HepG2 (cell line): ENCODE measurements around the gene CACNA1G. TPM values are rescaled to one million over a fixed set of nuclear protein-coding genes. Genes with fewer than 3 reads are reported as not detected.
A peak's percentile ranks its signal among the peaks of the same experiment; 100 is the strongest.

Experiments
- ATAD3A ChIP-seq: sonication (generic); formaldehyde crosslinking; IDR thresholded peaks from 2 replicates; pipeline ENCODE4 v1.4.0; 2020; ENCODE audit warnings: missing genetic modification reagents
- ATF1 ChIP-seq: IDR thresholded peaks from 2 replicates; pipeline ENCODE4 v1.6.1; 2016; ENCODE audit warnings: mild to moderate bottlenecking, control low read depth
- ATM ChIP-seq: fragments of 450-650 bp; IDR thresholded peaks from 2 replicates; pipeline ENCODE4 v1.7.1; 2017; ENCODE audit warnings: mild to moderate bottlenecking, borderline replicate concordance
- CHD2 ChIP-seq: IDR thresholded peaks from 2 replicates; pipeline ENCODE4 v1.6.1; 2011; ENCODE audit warnings: low read depth, low read length, improper control_type of control experiment
- HIVEP1 ChIP-seq: sonication (generic); formaldehyde crosslinking; IDR thresholded peaks from 2 replicates; pipeline ENCODE4 v1.4.0; 2020; ENCODE audit warnings: mild to moderate bottlenecking, missing genetic modification reagents
- KLF13 ChIP-seq: sonication (generic); formaldehyde crosslinking; IDR thresholded peaks from 2 replicates; pipeline ENCODE4 v1.4.0; 2020; ENCODE audit warnings: mild to moderate bottlenecking, missing genetic modification reagents
- MTA3 ChIP-seq: sonication (generic); formaldehyde crosslinking; IDR thresholded peaks from 2 replicates; pipeline ENCODE4 v1.4.0; 2020; ENCODE audit warnings: missing genetic modification reagents
- RAD21 ChIP-seq: fragments of 450-650 bp; formaldehyde crosslinking; IDR thresholded peaks from 2 replicates; pipeline ENCODE4 v1.5.0; 2020; ENCODE audit warnings: mild to moderate bottlenecking
- SUZ12 ChIP-seq: fragments of 150-350 bp; IDR thresholded peaks from 2 replicates; pipeline ENCODE4 v1.6.1; 2014; ENCODE audit warnings: low read depth, low read length
- TOPORS ChIP-seq: sonication (generic); formaldehyde crosslinking; IDR thresholded peaks from 2 replicates; pipeline ENCODE4 v1.8.0; 2023; ENCODE audit warnings: mild to moderate bottlenecking, missing genetic modification reagents
- ZBTB20 ChIP-seq: sonication (generic); formaldehyde crosslinking; IDR thresholded peaks from 2 replicates; pipeline ENCODE4 v1.8.1; 2023; ENCODE audit warnings: missing genetic modification reagents, low read depth, mild to moderate bottlenecking, borderline replicate concordance
- ZFP36 ChIP-seq: fragments of 150-350 bp; IDR thresholded peaks from 2 replicates; pipeline ENCODE4 v1.6.1; 2018; ENCODE audit warnings: borderline replicate concordance, low read length, low read depth; ENCODE audit not compliant: partially characterized antibody
- ZFX ChIP-seq: sonication (generic); formaldehyde crosslinking; IDR thresholded peaks from 2 replicates; pipeline ENCODE4 v1.4.0; 2020; ENCODE audit warnings: mild to moderate bottlenecking, low read depth, missing genetic modification reagents, moderate library complexity
- ZNF160 ChIP-seq: sonication (generic); formaldehyde crosslinking; IDR thresholded peaks from 2 replicates; pipeline ENCODE4 v1.8.0; 2022; ENCODE audit warnings: mild to moderate bottlenecking, inconsistent platforms, missing genetic modification reagents
- ZNF234 ChIP-seq: sonication (generic); formaldehyde crosslinking; conservative IDR thresholded peaks from 2 replicates; pipeline ENCODE4 v1.5.1; 2020; ENCODE audit warnings: mild to moderate bottlenecking, missing genetic modification reagents
- ZNF564 ChIP-seq: sonication (generic); formaldehyde crosslinking; IDR thresholded peaks from 2 replicates; pipeline ENCODE4 v1.8.1; 2023; ENCODE audit warnings: mild to moderate bottlenecking, missing genetic modification reagents
- ZNF776 ChIP-seq: sonication (generic); formaldehyde crosslinking; IDR thresholded peaks from 2 replicates; pipeline ENCODE4 v1.4.0; 2020; ENCODE audit warnings: mild to moderate bottlenecking, missing genetic modification reagents
- ZNF780A ChIP-seq: sonication (generic); formaldehyde crosslinking; IDR thresholded peaks from 2 replicates; pipeline ENCODE4 v1.8.0; 2022; ENCODE audit warnings: mild to moderate bottlenecking, missing genetic modification reagents, moderate library complexity
- polyA plus RNA-seq, 8 experiments: library from polyadenylated mRNA; depleted of rRNA in 3 of 8; stranded (reverse) in 7 of 8; unstranded in 1 of 8; fragments of >200 nt; fragmentation: Illumina TruSeq in 4 of 8; extraction: Trizol in 4 of 8; gene quantifications; 2 replicates each; pipeline versions ENCODE4 v1.2.1 to v1.2.3, GENCODE V29; 2011 to 2016; ENCODE audit warnings: low read depth in 4 of 8, missing spikeins in 1 of 8, mixed read lengths in 1 of 8; ENCODE audit not compliant: insufficient read depth in 1 of 8
- total RNA-seq, 5 experiments: library from RNA; depleted of rRNA; stranded (reverse); fragments of >200 nt; fragmentation: Illumina TruSeq; extraction: Trizol; gene quantifications; 2 replicates each; pipeline ENCODE4 v1.2.3, GENCODE V29; 2016; ENCODE audit warnings: low read depth in 1 of 5
- TF ChIP-seq, protein P1 (sequence below): sonication (generic); formaldehyde crosslinking; conservative IDR thresholded peaks from 2 replicates; pipeline ENCODE4 v1.8.0; 2022; ENCODE audit warnings: mild to moderate bottlenecking, moderate library complexity, missing genetic modification reagents
- TF ChIP-seq, protein P2 (sequence below): sonication (generic); formaldehyde crosslinking; IDR thresholded peaks from 2 replicates; pipeline ENCODE4 v1.8.0; 2022; ENCODE audit warnings: mild to moderate bottlenecking, missing genetic modification reagents
- TF ChIP-seq, protein P3 (sequence below): sonication (generic); formaldehyde crosslinking; IDR thresholded peaks from 2 replicates; pipeline ENCODE4 v1.4.0; 2020; ENCODE audit warnings: missing genetic modification reagents
- TF ChIP-seq, protein P4 (sequence below): sonication (generic); formaldehyde crosslinking; IDR thresholded peaks from 2 replicates; pipeline ENCODE4 v1.5.1; 2020; ENCODE audit warnings: missing genetic modification reagents, mild to moderate bottlenecking, borderline replicate concordance
- TF ChIP-seq, protein P5 (sequence below): sonication (generic); formaldehyde crosslinking; IDR thresholded peaks from 2 replicates; pipeline ENCODE4 v1.8.0; 2023; ENCODE audit warnings: mild to moderate bottlenecking, missing genetic modification reagents

CACNA1G gene
- total and polyA plus RNA-seq, 2 of the 13 experiments (the other 11 are each of a cell fraction or from before 2014, with no cell fraction given), result 0.02 TPM; not detected in 1

DNA sequence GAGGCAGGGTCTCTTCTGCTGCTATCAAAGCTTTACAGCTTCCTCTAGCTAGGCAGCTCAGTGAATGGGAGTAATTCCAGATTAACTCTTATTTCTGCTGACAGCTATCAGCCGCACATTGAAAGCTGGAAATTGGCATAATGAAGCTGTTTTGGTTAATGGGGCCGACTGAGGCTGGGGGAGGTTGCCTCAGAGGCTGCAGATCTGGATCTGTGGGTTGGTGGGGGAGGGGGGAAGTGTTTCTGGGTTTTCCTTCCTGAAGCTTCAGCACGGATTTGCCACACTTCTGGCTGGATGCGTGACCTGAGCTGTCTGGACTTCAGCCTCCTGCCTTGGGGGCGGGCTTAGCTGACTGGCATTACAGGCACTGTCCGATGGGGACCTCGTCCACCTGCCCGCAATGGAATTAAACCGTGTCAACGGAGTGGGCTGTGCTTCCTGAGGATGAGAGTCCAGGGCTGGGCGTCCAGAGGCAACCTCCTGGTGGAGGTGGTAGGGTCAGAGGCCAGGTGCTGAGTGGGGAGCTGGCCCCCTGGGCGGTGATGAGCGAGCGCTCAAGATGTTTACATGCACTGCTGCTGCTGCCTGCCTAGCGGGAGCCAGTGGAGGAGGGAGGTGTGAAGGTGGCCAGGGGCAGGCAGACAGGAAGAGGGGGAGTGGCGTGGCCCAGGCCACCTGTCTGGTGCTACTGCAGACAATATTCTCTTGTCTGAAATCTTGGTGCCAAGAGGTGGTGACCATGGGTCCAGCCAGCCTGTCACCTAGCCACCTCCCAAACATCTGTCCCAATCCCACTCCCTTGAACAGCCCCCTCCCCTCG is 67.5 kb downstream of the CACNA1G start (continued):
- TF ChIP-seq ZFP36 (no peak), ZNF776 (0 out of 2 replicates have a peak, but pooled peaks have one; percentile 46), SUZ12 (no peak), HIVEP1 (CRISPR knock-in tag) (peak; percentile 92), RAD21 (CRISPR knock-in tag) (peak; percentile 54; the same call in 1 of the 2 replicates), ATM (no peak), ZNF160 (peak; percentile 49; the same call in 1 of the 2 replicates), MTA3 (CRISPR knock-in tag) (no peak), CHD2 (no peak), ZFX (CRISPR knock-in tag) (peak; percentile 72), TOPORS (CRISPR knock-in tag) (0 out of 2 replicates have a peak, but pooled peaks have one; percentile 46), KLF13 (CRISPR knock-in tag) (no peak), ZNF780A (CRISPR knock-in tag) (peak; percentile 75; the same call in 1 of the 2 replicates), ATF1 (no peak), ZBTB20 (CRISPR knock-in tag) (peak; percentile 59; the same call in 1 of the 2 replicates), ZNF564 (no peak; the same call in 1 of the 2 replicates), ZNF234 (CRISPR knock-in tag) (peak; percentile 33; the same call in 1 of the 2 replicates), ATAD3A (CRISPR knock-in tag) (no peak)
- TF ChIP-seq, protein P1, sequence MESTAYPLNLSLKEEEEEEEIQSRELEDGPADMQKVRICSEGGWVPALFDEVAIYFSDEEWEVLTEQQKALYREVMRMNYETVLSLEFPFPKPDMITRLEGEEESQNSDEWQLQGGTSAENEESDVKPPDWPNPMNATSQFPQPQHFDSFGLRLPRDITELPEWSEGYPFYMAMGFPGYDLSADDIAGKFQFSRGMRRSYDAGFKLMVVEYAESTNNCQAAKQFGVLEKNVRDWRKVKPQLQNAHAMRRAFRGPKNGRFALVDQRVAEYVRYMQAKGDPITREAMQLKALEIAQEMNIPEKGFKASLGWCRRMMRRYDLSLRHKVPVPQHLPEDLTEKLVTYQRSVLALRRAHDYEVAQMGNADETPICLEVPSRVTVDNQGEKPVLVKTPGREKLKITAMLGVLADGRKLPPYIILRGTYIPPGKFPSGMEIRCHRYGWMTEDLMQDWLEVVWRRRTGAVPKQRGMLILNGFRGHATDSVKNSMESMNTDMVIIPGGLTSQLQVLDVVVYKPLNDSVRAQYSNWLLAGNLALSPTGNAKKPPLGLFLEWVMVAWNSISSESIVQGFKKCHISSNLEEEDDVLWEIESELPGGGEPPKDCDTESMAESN, result 0 out of 2 replicates have a peak, but pooled peaks have one; percentile 46
- TF ChIP-seq, protein P2, sequence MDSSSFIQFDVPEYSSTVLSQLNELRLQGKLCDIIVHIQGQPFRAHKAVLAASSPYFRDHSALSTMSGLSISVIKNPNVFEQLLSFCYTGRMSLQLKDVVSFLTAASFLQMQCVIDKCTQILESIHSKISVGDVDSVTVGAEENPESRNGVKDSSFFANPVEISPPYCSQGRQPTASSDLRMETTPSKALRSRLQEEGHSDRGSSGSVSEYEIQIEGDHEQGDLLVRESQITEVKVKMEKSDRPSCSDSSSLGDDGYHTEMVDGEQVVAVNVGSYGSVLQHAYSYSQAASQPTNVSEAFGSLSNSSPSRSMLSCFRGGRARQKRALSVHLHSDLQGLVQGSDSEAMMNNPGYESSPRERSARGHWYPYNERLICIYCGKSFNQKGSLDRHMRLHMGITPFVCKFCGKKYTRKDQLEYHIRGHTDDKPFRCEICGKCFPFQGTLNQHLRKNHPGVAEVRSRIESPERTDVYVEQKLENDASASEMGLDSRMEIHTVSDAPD, result peak; percentile 86
- TF ChIP-seq, protein P3, sequence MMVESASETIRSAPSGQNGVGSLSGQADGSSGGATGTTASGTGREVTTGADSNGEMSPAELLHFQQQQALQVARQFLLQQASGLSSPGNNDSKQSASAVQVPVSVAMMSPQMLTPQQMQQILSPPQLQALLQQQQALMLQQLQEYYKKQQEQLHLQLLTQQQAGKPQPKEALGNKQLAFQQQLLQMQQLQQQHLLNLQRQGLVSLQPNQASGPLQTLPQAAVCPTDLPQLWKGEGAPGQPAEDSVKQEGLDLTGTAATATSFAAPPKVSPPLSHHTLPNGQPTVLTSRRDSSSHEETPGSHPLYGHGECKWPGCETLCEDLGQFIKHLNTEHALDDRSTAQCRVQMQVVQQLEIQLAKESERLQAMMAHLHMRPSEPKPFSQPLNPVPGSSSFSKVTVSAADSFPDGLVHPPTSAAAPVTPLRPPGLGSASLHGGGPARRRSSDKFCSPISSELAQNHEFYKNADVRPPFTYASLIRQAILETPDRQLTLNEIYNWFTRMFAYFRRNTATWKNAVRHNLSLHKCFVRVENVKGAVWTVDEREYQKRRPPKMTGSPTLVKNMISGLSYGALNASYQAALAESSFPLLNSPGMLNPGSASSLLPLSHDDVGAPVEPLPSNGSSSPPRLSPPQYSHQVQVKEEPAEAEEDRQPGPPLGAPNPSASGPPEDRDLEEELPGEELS, result peak; percentile 86
- TF ChIP-seq, protein P4, sequence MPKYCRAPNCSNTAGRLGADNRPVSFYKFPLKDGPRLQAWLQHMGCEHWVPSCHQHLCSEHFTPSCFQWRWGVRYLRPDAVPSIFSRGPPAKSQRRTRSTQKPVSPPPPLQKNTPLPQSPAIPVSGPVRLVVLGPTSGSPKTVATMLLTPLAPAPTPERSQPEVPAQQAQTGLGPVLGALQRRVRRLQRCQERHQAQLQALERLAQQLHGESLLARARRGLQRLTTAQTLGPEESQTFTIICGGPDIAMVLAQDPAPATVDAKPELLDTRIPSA (CRISPR knock-in tag), result peak; percentile 60; the same call in 1 of the 2 replicates
- TF ChIP-seq, protein P5, sequence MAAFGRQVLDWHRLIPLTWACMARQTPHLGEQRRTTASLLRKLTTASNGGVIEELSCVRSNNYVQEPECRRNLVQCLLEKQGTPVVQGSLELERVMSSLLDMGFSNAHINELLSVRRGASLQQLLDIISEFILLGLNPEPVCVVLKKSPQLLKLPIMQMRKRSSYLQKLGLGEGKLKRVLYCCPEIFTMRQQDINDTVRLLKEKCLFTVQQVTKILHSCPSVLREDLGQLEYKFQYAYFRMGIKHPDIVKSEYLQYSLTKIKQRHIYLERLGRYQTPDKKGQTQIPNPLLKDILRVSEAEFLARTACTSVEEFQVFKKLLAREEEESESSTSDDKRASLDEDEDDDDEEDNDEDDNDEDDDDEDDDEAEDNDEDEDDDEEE (CRISPR knock-in tag), result peak; percentile 34; the same call in 1 of the 2 replicates
